Measurements from ENCODE around the gene EPHA1.

The EPHA1 gene

DNA sequence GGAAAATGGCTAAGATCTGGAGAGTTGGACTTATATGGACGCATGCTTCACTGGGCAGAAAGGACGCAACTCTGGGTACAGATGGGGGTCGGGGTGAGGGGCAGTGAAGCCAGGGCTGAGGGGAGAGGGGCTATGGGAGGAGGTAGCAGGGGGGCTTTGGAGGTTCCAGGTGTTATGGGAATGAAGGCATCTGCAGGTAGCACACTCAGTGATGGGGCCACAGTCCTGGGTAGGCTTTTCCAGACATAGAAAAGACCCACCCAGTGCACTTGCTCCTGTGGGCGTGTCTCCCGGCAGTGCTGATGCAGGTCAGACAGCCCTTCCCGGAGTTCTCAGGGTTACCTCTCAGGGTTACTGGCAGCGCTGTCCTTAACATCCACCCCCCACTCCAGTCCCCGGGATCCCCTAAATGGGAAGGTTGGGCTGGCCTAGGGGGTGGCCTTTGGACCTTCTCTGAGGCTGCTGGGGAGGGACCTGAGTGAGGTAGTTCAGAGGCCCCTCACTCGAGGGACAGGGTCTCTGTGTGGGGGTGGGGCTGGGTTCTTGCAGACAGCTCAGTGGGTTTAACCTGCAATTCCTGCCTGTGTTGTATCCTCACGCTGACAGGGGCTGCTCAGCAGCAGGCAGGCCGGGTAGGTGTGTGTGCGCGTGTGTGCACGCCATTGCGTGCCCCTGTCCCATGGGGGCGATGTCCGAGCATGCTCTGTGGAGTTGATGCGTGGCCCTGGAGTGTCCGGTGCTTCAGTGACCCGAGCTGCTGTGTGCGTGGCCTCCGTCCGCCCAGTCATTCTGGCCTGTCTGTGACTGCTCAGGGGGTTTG, 21.3 kb downstream of the EPHA1 start:
- DNase-seq, result no peak

DNA sequence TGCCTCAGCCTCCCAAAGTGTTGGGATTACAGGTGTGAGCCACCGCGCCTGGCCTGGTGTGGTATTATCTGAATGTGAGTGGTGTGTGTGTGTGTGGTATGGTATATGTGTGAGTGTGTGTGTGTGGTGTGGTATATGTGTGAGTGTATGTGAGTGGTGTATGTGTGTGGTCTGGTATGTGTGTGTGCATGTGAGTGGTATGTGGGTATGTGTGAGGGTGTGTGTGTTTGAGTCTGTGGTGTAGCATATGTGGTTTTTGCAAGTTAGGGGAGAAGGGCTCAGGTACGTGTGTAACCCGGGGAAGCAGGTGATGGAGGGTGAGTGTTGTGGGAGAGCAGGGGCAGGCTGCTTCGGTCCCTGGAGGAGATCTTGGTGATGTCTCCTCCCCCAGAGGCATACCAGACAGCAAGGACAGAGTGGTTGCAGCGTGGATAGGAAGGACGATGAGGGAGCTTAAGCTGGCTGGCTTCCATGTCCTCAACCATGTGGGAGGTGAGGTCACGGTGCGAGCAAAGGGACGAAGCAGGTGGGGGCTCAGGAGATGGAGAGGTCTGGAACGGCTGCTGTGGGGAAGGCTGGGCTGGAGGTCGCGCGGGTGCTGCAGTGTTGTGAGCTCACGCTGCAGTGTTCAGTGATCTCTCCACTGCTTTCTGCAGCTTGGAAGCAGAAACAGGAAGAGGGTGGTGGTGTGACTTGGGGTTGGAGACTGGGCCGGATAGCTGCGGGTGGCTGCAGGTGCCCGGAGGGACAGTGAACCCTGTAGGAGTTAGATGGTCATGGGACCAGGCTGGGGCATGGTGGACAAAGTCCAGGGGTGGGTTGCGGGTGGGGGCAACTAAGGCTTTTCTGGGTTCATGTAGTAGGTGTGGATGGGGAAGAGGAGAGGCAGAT, 22.5 kb downstream of the EPHA1 start:
- peak; percentile 67 for DNase-seq

DNA sequence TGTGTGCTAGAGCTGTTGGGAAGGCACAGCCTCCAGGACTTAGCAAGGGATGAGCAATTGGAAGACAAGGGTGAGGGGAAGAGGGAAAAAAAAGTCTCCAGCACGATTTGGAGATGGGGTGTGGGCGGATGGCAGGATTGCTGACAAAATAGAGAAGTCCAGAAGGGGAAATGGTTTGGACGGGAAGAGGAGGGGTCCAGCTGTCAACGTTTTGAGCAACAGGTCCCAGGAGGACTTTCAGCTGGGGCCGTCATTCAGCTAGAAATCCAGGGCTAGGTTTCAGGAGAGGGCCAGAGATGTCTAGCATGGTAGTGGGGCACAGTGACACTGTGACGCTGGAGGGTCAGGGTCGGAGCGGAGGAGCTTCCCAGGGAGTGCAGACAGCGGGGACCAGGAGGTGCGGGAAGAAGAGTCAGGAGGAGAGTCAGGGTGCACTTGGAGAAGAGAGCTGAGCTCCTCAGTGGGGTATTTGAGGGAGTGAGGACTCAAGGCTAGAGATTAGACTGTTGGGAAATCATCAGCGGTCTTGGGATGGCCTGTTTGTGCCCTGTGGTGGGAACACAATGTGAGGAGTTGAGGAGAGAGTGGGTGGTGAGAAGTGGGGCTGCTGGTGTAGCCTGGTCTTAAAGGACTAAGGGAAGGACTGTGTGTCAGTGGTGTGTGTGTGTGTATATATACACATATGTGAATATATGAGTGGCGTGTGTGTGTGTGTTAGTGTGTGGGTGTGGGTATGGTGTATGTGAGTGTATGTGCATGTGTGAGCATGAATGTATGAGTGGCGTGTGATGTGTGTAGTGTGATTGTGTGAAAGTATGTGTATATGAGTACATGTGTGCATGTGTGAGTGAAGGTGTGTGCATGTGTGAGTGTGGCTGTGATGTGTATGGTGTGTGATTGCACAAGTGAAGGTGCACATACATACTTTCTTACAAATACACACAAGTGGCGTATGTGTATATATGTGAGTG, 23.7 kb downstream of the EPHA1 start:
- DNase-seq, result no peak

DNA sequence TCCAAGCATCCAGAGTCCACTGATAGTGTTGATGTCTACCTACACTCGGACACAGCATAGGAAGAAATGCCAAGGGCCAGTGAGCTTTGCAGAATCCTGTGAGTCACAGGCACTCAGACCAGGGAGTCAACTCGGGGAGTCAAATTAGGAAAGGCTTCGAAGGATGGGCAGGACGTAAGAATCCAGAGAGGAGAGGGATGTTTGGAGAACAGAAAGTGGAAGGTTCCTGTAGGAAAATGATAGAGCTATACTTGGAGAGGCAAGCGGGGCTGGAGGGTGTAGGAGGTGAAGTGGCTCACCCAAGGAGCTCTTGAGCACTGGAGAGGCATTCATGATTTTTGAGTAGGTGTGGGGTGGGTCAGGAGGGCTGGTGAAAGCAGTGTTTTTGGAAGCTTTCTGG, 24.5 kb downstream of the EPHA1 start:
- no peak for DNase-seq

DNA sequence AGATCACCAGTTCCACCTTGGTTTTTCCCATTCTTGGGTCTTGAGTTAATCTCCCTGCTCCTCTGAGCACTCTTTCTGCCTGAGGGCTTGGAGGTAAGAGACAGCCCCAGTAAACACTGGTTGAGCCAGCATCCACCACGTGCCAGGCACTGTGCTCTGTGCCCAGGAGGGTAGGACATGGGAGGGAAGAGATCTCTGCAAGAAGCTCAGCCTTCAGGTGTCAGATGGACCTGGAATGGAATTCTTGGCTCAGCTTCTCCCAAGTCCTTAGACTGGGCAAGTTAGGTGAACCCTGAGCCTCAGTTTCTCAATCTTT, 25.1 kb downstream of the EPHA1 start:
- DNase-seq, result no peak

DNA sequence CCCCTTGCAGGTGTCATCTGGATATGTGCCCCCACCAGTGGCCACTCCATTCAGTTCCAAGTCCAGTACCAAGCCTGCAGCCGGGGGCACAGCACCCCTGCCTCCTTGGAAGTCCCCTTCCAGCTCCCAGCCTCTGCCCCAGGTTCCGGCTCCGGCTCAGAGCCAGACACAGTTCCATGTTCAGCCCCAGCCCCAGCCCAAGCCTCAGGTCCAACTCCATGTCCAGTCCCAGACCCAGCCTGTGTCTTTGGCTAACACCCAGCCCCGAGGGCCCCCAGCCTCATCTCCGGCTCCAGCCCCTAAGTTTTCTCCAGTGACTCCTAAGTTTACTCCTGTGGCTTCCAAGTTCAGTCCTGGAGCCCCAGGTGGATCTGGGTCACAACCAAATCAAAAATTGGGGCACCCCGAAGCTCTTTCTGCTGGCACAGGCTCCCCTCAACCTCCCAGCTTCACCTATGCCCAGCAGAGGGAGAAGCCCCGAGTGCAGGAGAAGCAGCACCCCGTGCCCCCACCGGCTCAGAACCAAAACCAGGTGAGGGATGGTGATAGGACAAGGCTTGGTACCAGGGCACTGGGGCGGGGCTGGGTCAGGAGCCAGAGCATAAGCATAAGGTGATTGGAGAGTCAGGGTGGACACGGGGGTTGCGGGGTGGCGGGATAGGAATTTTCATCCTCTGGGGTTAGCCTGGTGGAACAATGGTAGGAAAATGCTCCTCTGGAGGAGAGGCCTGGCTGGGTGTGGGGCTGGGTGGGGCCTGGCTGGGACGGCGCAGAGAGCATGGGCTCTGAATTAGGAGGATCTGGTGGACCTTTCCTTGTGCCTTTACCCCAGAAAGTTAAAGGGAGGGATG, 25.6 kb downstream of the EPHA1 start:
- no peak for DNase-seq

DNA sequence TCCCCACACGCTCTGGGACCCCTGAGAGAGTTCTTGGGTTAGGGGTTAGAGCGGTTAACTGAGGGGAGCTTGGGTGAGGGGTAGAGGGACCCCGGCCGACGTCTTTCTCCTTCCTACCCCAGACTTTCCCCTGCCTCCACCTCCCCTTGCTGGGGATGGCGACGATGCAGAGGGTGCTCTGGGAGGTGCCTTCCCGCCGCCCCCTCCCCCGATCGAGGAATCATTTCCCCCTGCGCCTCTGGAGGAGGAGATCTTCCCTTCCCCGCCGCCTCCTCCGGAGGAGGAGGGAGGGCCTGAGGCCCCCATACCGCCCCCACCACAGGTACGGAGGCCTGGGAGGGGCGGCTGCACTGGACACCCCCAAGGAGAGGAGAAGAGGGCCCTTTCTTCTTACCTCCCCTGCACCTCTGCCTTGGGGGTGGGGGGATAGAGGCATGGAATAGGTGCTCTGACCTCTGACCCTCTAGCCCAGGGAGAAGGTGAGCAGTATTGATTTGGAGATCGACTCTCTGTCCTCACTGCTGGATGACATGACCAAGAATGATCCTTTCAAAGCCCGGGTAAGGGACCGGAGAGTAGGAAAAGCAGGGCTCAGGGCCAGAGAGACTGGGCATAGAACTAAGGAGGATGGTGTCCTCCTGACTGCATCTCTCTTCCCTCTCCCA, 26.4 kb downstream of the EPHA1 start:
- no peak for DNase-seq

- no peak for DNase-seq
Measured at GRCh38 chr7:143381427-143382125, 27.1 kb downstream of the EPHA1 start.

DNA sequence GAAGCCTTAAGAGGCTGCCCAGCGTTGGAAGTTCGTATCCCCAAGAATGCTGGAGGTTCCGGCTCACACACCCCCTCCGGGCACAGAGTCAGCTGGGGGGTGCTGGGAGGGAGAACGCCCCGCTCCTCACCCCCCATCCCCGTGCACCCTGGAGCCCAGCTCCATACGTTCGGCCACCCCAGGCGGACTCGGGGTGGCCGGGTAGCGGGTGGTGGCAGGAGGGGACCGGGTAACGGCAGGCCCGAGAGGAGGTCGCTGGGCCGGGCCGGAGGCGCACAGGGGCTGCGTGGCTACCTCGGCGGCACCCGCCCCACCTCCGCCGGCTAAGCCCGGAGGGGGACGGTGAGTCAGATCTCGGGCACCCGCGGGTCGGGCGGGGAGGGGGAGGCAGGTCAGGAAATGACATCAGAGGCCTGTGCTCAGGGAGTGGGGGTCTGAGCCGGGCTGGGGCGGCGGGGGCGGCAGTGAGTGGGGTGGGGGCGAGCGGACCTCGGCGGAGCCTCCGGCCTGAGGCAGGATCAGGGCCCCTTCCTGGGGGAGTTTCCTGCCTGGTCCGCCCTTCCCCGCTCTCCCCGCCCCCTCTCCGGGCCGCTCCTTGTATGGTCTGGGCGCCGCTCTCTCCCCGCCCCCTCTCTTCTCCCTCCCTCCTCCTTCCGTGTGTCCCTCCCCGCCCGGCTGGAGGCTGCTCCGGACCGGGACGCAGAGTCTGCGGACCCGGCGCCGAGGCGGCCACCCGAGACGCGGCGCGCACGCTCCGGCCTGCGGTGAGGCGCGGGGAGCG, 27.8 kb downstream of the EPHA1 start, which contains the start of gene ZYX:
Gene ZYX, plus strand, starts transcription at position 700 of the 781 bp plus-strand sequence. CDS start 227 bp downstream, outside the sequence.
- peak; percentile 88 for DNase-seq

- peak; percentile 90 for DNase-seq
Measured at GRCh38 chr7:143380260-143380645, 28.4 kb downstream of the EPHA1 start.

DNA sequence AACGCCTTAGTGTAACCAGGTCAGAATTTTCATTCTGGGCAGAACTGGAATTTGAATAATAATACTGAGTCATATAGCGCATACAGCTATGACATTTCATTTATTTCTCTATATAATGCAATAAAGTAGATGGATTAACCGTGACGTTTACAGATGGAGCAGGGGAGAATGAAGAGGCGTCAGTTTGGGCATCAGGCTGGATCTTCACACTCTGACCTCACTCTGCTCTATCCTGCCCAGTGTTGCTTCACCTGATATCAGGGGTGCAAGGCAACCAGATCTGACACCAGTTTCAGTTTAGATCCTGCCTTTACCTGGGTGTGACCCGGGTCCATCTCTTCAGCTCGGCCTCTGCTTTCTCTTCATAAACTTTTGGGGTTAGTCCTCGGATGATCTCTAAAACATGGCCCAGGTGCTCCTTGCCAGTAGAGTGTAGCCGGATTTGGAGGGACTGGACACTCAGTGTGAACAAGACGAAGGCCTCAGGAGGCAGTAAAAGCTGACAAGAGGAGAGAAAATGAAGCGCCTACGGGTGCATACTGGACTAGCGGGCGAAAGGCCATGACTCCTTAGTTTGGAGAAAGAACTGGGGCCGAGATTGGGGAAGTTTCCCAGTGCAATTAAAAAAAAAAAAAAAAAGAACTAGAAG, 28.9 kb downstream of the EPHA1 start:
- DNase-seq, result peak; percentile 34

GRCh38 chr7:143376396-143376795, 32.3 kb downstream of the EPHA1 start:
- DNase-seq, result no peak

GRCh38 chr7:143375298-143376034, 33.2 kb downstream of the EPHA1 start:
- DNase-seq, result peak; percentile 64

- no peak for DNase-seq
Measured at GRCh38 chr7:143374561-143374960, 34.1 kb downstream of the EPHA1 start.

DNA sequence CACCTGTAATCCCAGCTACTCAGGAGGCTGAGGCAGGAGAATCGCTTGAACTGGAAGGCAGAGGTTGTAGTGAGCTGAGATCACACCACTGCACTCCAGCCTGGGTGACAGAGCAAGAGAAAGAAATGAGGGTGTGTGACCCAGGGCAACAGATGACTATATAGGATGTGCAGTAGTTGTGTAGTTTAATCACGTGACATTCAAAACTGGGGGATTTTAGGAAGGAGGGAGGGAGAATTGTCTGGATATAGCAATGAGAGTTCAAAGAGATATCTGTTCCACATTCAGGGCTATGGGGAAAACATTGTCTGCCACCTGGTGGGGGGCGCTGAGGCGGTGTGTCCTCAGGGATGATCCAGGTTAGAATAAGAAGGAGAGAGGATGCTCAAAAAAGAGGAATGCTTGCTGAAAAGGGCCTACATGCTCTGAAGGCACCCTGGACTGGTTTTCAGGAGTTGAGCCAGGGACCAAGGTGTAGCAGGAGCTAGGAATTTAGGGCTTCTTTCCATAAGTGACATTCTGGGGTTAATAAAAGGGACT, 35.3 kb downstream of the EPHA1 start:
- no peak for DNase-seq

- peak; percentile 60 for DNase-seq
Measured at GRCh38 chr7:143372070-143372469, 36.6 kb downstream of the EPHA1 start.

DNA sequence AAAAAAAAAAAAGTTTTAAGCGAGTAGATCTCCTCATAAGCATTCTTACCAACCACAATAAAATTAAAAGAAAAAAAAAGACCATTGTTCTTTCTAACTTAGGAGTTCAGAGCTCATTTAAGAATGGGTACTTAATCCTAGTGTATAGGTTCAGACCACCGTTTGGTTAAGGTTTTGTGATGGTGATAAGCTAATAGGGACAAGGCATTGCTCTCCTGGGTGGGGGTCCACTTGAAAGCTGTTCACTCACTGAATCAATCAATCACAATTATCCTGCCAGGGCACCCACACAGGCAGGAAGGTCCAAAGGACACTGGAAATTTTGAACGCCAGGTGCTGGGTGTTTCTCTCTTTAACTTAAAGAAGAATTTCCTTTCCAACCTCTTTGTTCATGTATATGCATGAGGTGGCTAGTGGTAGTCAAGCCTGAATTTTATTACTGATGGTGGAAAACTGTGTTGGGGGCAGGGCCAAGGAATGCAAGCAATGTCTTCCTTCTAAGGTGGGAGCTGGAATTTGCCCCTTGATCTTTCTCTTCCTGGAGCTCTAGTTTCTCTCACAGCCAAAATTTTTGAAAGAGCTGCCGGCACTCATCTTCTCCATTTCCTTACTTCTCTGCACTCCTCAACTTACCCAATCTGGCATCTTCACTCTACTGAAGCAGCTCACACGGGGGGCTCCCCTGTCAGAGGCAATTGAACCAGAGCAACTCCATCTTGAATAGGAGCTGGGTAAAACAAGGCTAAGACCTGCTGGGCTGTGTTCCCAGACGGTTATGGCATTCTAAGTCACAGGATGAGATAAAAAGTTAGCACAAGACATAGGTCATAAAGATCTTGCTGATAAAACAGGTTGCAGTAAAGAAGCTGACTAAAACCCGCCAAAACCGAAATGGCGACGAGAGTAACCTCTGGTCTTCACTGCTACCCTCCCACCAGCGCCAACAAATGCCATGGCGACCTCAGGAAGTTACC, 38.7 kb downstream of the EPHA1 start:
- DNase-seq, result no peak

Data from CD4-positive, alpha-beta T cell treated with Interleukin-10 for 1 hour (primary cell).